Epithelial cell of prostate (primary cell): Measurements from ENCODE around the gene PTPRF.

Experiments used
- DNase-seq: peaks from one replicate; pipeline ENCODE4 v3.0.0-alpha.2; 2011; ENCODE audit warnings: low read depth, low spot score
- H3K27ac ChIP-seq: fragments of 450-650 bp; 2 replicates; pipeline ENCODE4 v1.5.1; 2017; ENCODE audit warnings: mild to moderate bottlenecking

The PTPRF gene

GRCh38 chr1:43597721-43598120, 67.0 kb downstream of the PTPRF start:
- H3K27ac ChIP-seq: no peak overlapping the region
- no peak for DNase-seq

- H3K27ac ChIP-seq: no peak overlapping the region
- no peak for DNase-seq
Observed at GRCh38 chr1:43598622-43599021, 67.9 kb downstream of the PTPRF start.

GRCh38 chr1:43600033-43601020, 69.6 kb downstream of the PTPRF start:
- H3K27ac ChIP-seq: no peak overlapping the region
- DNase-seq: no peak

- H3K27ac ChIP-seq: peak overlapping the region; percentile 16
- peak; percentile 37 for DNase-seq
Observed at GRCh38 chr1:43602990-43603389, 72.3 kb downstream of the PTPRF start.

- no peak for DNase-seq
Observed at GRCh38 chr1:43604192-43604591, 73.5 kb downstream of the PTPRF start.

GRCh38 chr1:43605157-43605556, 74.5 kb downstream of the PTPRF start:
- no peak overlapping the region for H3K27ac ChIP-seq
- DNase-seq: no peak

More at GRCh38 chr1:43604192-43604591, 73.5 kb downstream of the PTPRF start:
- no peak overlapping the region for H3K27ac ChIP-seq

- DNase-seq: no peak
- H3K27ac ChIP-seq: no peak overlapping the region
Observed at GRCh38 chr1:43605766-43606165, 75.1 kb downstream of the PTPRF start.

GRCh38 chr1:43606624-43607023, 75.9 kb downstream of the PTPRF start:
- DNase-seq: no peak
- H3K27ac ChIP-seq: no peak overlapping the region

GRCh38 chr1:43608827-43609226, 78.1 kb downstream of the PTPRF start:
- no peak for DNase-seq
- H3K27ac ChIP-seq: no peak overlapping the region

GRCh38 chr1:43610339-43610738, 79.7 kb downstream of the PTPRF start:
- no peak for DNase-seq
- no peak overlapping the region for H3K27ac ChIP-seq

GRCh38 chr1:43611950-43612349, 81.3 kb downstream of the PTPRF start:
- no peak for DNase-seq
- H3K27ac ChIP-seq: no peak overlapping the region

GRCh38 chr1:43612406-43612805, 81.7 kb downstream of the PTPRF start:
- H3K27ac ChIP-seq: no peak overlapping the region
- no peak for DNase-seq

- no peak for DNase-seq
- H3K27ac ChIP-seq: no peak overlapping the region
Observed at GRCh38 chr1:43613075-43613942, 82.6 kb downstream of the PTPRF start.

- no peak for DNase-seq
Observed at GRCh38 chr1:43614211-43614610, 83.5 kb downstream of the PTPRF start.

GRCh38 chr1:43614891-43615290, 84.2 kb downstream of the PTPRF start:
- DNase-seq: no peak
- H3K27ac ChIP-seq: no peak overlapping the region

More at GRCh38 chr1:43614211-43614610, 83.5 kb downstream of the PTPRF start:
- H3K27ac ChIP-seq: no peak overlapping the region

- no peak overlapping the region for H3K27ac ChIP-seq
- DNase-seq: no peak
Observed at GRCh38 chr1:43616383-43616782, 85.7 kb downstream of the PTPRF start.

GRCh38 chr1:43617011-43617410, 86.3 kb downstream of the PTPRF start:
- no peak overlapping the region for H3K27ac ChIP-seq
- no peak for DNase-seq

- H3K27ac ChIP-seq: no peak overlapping the region
- DNase-seq: no peak
Observed at GRCh38 chr1:43617668-43618067, 87.0 kb downstream of the PTPRF start.

GRCh38 chr1:43618521-43619313, 88.0 kb downstream of the PTPRF start:
- H3K27ac ChIP-seq: no peak overlapping the region
- DNase-seq: no peak

- no peak for DNase-seq
- no peak overlapping the region for H3K27ac ChIP-seq
Observed at GRCh38 chr1:43619314-43619790, 88.7 kb downstream of the PTPRF start.
